ENCODE data around the gene SPG21. TPM values are rescaled to one million over a fixed set of nuclear protein-coding genes. Genes with fewer than 3 reads are reported as not detected.

Gene SPG21
- total and polyA plus RNA-seq, 2 of the 8 experiments (the other 6 are each of a cell fraction or from before 2014, with no cell fraction given): 67.3 to 72.7 TPM

DNA sequence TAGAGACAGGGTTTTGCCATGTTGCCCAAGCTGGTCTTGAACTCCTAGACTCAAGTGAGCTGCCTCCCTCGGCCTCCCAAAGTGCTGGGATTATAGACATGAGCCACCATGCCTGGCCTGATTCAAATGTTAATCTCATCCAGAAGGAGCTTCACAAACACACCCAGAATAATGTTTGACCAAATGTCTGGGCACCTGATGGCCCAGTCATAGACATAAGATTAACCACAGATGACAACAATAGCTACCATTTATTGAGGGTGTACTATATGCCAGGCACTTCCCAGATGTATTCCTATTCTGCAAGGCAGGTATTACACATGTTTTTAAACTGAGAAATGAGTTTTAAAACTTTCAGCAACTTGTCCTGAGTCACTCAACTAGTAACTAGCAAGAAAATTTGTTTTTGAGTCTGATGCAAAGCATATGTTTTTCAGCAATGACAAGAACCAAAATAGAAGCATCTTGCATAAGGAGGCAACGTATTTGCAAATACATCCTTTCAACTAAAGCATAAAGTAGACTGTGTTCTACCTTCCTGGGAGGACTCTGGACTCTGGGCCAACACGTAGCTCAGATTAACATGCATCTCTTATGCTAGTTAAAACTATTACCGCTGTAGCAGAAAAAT, 8.1 kb upstream of the SPG21 start:
- H3K79me1 ChIP-seq (ENCODE audit: low read depth, low read length): no peaks in the 10 kb centered on the region
- no peak overlapping the region for H2AK5ac ChIP-seq (ENCODE audit: low read depth, low read length)
- H2BK15ac ChIP-seq (ENCODE audit: low read length): no peak overlapping the region
- FAIRE-seq: no peak
- H3K9ac ChIP-seq (replicated peaks in 1 of 4; ENCODE audit: extremely low read depth in 1 of 4, low read depth in 3 of 4, low read length in 3 of 4): no peak overlapping the region
- no peak overlapping the region for H3K4me3 ChIP-seq (ENCODE audit: extremely low read depth in 1 of 4, insufficient read depth in 2 of 4, low read depth in 3 of 4, low read length in 4 of 4)
- no peaks in the 10 kb centered on the region for H3K23me2 ChIP-seq (ENCODE audit: low read depth, low read length)
- 90% methylated on average over 4 of the region's 4 CpGs; no CpG with 5 or more reads in 1 of the 2 experiments for WGBS, 2 experiments (ENCODE audit: extremely low coverage in 1 of 2, insufficient coverage in 1 of 2, insufficient read length in 1 of 2, insufficient replicate concordance in 2 of 2, low coverage in 1 of 2, low lambda C conversion rate in 2 of 2, missing lambda C conversion rate in 1 of 2)
- H2BK120ac ChIP-seq (replicated peaks; ENCODE audit: low read depth, low read length): no peak overlapping the region
- H2AFZ ChIP-seq (ENCODE audit: low read length): no peak overlapping the region
- no peak overlapping the region for H4K5ac ChIP-seq (ENCODE audit: insufficient read length, low read depth, low read length)
- H3K27me3 ChIP-seq (replicated peaks in 1 of 4; ENCODE audit: control insufficient read depth in 3 of 4, extremely low read depth in 1 of 4, insufficient read depth in 3 of 4, low read length in 3 of 4): no peaks in the 10 kb centered on the region
- H3K14ac ChIP-seq (ENCODE audit: insufficient read length): no peak overlapping the region
- no peaks in the 10 kb centered on the region for H3K79me2 ChIP-seq (ENCODE audit: control insufficient read depth in 1 of 2, insufficient read depth in 2 of 2, low read length in 2 of 2)
- H2BK20ac ChIP-seq (ENCODE audit: low read length): no peak overlapping the region
- ChIA-PET POLR2A (ENCODE audit: partially characterized antibody) (interaction anchor here (0.5 to 2.1 kb wide), 3 partner anchors 8 to 26 kb away, joined by 3 to 5 read pairs (median 4); no protein-coding TSS in a partner anchor), CTCF (ENCODE audit: partially characterized antibody) (interaction anchor here (0.7 to 3.8 kb wide), 4 partner anchors 11 to 350 kb away, joined by 3 to 13 read pairs (median 3); no protein-coding TSS in a partner anchor)
- H3K4ac ChIP-seq (replicated peaks; ENCODE audit: insufficient read length, low read depth, low read length): no peak overlapping the region
- no peak overlapping the region for H3K27ac ChIP-seq (ENCODE audit: low read depth, low read length)
- H3K56ac ChIP-seq (replicated peaks; ENCODE audit: insufficient read length, low read depth, low read length): no peak overlapping the region
- H3K4me2 ChIP-seq (ENCODE audit: insufficient read depth in 1 of 2, low read depth in 2 of 2, low read length in 2 of 2): no peak overlapping the region
- no peak overlapping the region for H4K8ac ChIP-seq (ENCODE audit: extremely low read depth, insufficient read depth, low read length)
- H3K36me3 ChIP-seq (ENCODE audit: control insufficient read depth in 2 of 4, insufficient read depth in 4 of 4, low read length in 3 of 4): peaks cover 0 to under 1% (median under 1%) of the 10 kb centered on the region in 4 experiments; a peak in 2 of 8 replicates
- H2BK12ac ChIP-seq (ENCODE audit: low read depth, low read length): no peak overlapping the region
- H3K4me1 ChIP-seq (replicated peaks in 1 of 4; ENCODE audit: control insufficient read depth in 3 of 4, insufficient read depth in 4 of 4, low read length in 3 of 4): no peaks in the 10 kb centered on the region
- no peak for DNase-seq (ENCODE audit: low read depth in 1 of 2, low spot score in 2 of 2)
- TF ChIP-seq KDM4A (IDR thresholded peaks at IDR 0.05; ENCODE audit: low read depth, low read length, severe bottlenecking) (peak; percentile 17), BACH1 (IDR thresholded peaks at IDR 0.05; ENCODE audit: low read length) (no peak)
- H4K91ac ChIP-seq (replicated peaks; ENCODE audit: insufficient read length, low read length): no peak overlapping the region
- H3K23ac ChIP-seq (ENCODE audit: insufficient read length): no peak overlapping the region
- no peaks in the 10 kb centered on the region for H4K20me1 ChIP-seq (replicated peaks in 1 of 2; ENCODE audit: control insufficient read depth in 1 of 2, insufficient read depth in 2 of 2, low read length in 2 of 2)
- H3K18ac ChIP-seq (ENCODE audit: extremely low read depth, low read length): no peak overlapping the region
- no peak overlapping the region for H2BK5ac ChIP-seq (ENCODE audit: low read depth, low read length)
- H3K9me3 ChIP-seq (ENCODE audit: insufficient read depth in 2 of 2, low read depth in 1 of 2, low read length in 1 of 2): no peaks in the 10 kb centered on the region

Measured in H1 (cell line).